GM12801 (cell line): ENCODE data around the gene CCDC158.

Experiments used
- TF ChIP-seq, protein P1 (sequence below): IDR thresholded peaks from one replicate; pipeline ENCODE4 v1.5.1; 2011; ENCODE audit warnings: control low read depth; ENCODE audit not compliant: insufficient read length; ENCODE audit errors: extremely low read depth

The CCDC158 gene

DNA sequence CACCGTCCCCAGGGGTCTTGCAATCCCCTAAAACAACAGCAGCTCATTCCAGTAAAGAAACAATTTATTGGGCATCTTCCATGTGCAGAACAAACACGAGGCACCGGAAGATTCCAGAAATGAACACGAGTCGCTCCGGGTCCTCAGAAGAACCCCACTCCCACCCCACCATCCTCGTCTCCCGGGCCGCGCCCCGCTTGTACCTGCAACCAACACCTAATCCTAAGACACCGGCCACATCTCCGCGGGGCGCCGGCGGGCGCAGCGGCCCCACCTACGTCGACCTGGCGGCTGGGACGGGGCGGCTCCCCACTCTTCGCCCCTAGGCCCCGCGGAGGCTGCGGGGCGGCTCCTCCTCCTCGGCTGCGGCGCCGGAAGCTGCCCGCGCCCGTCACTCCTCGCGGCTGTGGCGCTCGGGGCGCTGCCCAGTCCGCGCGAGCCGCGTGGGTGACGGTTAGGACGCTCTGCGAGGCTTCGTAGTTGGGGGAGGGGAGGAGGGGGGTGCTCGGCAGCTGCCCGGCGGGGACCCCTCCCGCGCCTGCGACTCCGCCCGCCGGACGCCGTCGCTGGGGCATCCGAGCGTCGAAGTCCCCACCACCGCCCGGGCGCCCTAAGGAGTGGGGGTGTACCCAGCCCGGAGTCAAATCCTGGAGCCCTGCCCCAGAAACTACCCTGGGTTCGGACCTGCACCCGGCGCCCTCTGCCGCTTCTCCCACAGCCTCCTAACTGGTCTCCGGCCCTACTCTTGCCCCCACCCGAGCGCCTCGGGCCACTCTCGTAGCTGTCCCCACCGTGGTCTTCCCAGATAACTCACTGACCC, at the start of gene CCDC158:
CCDC158 (minus strand) TSS at position 380 of the 820 bp plus-strand sequence. CDS start 17,934 bp downstream, outside the sequence.
- TF ChIP-seq, protein P1, sequence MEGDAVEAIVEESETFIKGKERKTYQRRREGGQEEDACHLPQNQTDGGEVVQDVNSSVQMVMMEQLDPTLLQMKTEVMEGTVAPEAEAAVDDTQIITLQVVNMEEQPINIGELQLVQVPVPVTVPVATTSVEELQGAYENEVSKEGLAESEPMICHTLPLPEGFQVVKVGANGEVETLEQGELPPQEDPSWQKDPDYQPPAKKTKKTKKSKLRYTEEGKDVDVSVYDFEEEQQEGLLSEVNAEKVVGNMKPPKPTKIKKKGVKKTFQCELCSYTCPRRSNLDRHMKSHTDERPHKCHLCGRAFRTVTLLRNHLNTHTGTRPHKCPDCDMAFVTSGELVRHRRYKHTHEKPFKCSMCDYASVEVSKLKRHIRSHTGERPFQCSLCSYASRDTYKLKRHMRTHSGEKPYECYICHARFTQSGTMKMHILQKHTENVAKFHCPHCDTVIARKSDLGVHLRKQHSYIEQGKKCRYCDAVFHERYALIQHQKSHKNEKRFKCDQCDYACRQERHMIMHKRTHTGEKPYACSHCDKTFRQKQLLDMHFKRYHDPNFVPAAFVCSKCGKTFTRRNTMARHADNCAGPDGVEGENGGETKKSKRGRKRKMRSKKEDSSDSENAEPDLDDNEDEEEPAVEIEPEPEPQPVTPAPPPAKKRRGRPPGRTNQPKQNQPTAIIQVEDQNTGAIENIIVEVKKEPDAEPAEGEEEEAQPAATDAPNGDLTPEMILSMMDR = no peak

DNA sequence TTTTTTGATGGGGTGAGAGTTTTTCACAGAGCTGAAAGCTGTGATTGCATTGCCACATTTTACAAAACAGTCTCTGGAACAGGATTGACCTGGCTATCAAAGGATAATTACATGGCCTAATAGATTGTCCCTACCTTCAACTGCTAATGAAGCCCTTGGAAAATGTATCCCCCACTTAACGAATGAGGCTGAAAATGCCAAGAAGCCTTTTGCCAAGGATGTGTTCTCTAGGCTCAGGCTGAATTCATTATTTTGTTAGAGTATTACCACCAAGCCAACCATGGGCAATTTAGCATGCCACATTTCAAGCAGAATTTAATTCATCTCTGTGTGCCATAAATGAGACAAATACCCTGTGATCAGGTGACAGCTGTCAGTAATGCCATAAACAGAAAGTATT, 49.6 kb upstream of the CCDC158 start:
- TF ChIP-seq, protein P1 = no peak

DNA sequence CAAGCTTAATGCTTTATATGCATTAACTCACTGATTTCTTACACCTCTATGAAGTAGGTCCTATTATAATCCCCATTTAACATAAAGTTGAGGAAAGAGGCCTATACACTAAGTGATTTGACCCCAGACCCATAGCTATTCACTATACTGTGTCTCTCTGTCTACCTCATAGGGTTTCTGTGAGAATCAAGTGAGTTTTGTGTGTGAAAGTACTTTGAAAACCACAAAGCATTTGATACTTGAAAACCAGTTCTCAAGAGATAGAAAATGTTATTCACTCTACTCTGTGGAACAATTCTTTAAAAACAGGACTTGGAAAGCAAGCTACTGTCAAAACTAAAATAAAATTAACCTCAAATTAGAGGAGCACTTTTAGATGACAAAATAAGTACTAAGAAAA, 49.1 kb upstream of the CCDC158 start:
- TF ChIP-seq, protein P1 = no peak

DNA sequence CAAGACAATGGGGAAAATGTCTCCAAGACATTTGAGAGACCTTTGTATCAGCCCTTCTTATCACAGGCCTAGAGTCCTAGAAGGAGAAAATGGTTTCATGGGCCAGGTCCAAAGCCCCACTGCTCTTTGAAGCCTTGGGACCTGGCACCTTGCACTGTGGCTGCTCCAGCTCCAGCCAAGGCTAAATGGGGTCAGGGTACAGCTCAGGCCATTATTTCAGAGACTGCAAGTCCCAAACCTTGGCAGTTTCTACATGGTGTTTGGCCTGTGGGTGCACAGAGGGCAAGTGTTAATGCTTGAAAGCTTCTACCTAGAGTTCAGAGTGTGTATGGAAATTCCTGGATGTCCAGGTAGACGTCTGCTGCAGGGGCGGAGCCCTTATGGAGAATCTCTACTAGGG, 42.6 kb upstream of the CCDC158 start:
- TF ChIP-seq, protein P1 = no peak

DNA sequence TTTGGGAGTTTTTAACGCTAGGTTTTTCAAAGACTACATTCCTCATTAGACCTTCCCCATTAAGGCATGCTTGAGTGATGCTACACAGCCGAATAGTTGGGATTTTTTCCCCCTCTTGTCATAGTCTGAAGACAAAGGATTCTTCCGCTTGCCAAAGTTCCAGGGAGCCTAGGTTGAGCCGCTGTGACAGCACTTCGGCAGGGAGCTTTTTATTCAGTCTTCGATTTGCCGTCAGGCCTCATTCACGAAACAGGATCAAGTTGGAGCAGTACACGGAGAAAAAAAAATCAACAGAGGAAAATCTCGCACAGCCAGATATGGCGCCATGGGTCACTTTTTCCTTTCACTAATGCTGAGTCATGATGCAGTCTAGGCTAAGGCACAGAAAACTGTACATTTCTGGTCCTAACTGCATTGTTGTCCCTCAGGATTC, 38.4 kb upstream of the CCDC158 start:
- TF ChIP-seq, protein P1 = no peak

DNA sequence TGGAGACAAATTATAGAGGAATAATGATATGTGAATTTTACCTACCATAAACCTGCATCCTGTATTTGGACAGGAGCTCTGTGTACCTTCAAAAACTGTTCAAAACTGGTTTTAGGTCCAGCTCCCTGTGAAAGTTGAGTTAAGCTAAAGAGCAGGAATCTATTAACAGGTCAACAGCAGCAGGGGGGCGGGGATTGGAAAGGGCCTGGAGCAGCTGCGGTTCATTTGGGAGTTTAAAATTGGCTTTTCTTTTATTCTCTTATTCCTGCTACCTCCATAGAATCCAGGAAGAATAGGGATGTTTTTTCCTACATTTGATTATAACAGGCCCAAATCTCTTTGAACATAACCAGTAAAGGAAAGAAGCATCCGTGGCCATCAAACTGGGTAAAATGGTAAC, 37.9 kb upstream of the CCDC158 start:
- TF ChIP-seq, protein P1 = no peak

DNA sequence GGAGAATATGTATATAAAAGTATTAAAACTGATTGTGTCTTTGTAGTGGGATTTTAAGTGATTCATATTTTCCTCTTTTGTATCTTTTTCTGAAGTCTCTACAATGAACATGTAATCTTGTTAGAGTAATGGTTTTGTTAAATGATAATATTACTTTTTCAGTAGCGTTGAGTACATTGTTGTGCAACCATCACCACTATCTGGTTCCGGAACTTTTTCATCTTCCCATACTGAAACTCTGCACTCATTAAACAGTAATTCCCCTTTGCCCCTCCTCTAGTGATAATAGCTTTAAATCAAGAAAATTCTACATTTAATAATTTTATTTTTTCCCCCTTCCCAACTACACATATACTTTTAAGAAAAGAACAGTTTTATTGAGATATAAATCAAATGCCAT, 37.4 kb upstream of the CCDC158 start:
- TF ChIP-seq, protein P1 = no peak
